GM12875 (cell line): Measurements from ENCODE around the gene ARHGAP31.
"Not testable (repeated sequence)": the region's sequence is repeated elsewhere in the genome, so short reads cannot be mapped to it uniquely, and the experiment has no call there.

Source experiments
- H3K4me3 ChIP-seq: one replicate; pipeline ENCODE4 v1.5.1; 2011; ENCODE audit warnings: low read depth, low read length, control low read depth
- CTCF ChIP-seq: IDR thresholded peaks from 2 replicates; pipeline ENCODE4 v1.5.1; 2011; ENCODE audit warnings: low read depth, mild to moderate bottlenecking, control low read depth, inconsistent platforms, low read length, moderate library complexity, borderline replicate concordance; ENCODE audit not compliant: insufficient read depth

The ARHGAP31 gene

DNA sequence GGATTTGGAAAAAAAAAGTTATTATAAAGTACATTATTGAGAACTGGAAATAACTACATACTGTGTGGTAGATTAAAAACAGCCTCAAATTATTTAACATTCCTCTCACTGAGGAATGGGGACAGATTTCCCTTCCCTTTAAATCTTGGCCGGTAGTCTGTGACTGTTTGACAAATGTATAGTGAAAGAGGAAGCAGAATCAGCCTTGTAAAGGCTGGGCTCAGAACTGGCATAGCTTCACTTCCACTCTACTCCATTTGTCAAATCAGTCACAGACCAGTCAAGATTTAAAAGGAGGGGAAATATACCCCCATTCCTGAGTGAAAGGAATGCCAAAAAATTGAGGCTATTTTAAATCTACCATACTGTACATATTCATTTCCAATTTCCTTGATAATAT is 35.3 kb upstream of the ARHGAP31 start:
- no peak overlapping the region for H3K4me3 ChIP-seq
- no peak for TF ChIP-seq CTCF

DNA sequence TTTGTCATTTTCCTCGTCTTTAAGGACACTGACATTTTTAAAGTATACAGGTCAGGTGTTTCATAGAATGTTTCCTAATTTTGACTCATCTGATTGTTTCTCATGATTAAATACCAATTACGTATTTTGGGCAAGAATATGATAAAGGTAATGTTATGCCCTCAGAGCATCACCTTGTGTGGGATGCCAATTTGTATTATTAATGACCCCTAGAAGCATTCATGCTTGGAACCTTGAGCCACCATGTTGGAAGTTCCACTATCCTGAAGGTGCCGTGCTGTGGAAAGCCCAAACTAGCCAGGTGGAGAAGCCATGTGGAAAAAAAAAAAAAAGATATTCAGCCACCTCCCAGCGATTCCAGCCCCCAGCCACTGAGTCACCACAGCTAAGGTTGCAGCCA is 34.4 kb upstream of the ARHGAP31 start:
- TF ChIP-seq CTCF = no peak

DNA sequence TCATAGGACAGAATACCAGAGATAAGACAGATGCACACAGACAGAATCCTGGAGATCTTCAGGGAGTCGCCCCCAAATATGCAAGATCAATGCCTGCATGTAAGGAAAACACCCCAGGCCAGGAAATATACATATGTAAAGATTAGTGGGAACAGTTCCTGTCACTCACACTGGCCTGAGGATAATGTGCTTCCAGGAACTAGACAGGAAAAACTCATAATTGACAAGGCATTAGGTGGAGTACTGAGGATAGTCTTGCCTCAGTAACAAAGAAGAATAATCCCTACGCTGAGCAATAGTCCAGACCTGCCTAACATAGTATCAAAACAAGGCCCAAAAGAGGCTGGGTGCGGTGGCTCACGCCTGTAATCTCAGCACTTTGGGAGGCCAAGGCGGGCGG is 33.1 kb upstream of the ARHGAP31 start:
- no peak overlapping the region for H3K4me3 ChIP-seq
- TF ChIP-seq CTCF = no peak

More for the DNA sequence above, 34.4 kb upstream of the ARHGAP31 start:
- H3K4me3 ChIP-seq = no peak overlapping the region

DNA sequence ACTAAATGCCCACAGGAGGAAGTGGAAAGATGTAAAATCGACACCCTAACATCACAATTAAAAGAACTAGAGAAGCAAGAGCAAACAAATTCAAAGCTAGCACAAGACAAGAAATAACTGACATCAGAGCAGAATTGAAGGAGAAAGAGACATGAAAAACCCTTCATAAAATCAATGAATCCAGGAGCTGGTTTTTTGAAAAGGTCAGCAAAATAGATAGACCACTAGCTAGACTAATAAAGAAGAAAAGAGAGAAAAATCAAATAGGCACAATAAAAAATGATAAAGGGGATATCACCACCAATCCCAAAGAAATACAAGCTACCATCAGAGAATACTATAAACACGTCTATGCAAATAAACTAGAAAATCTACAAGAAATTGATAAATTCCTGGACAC is 24.0 kb upstream of the ARHGAP31 start:
- H3K4me3 ChIP-seq = not testable (repeated sequence)

- no peak overlapping the region for H3K4me3 ChIP-seq
- TF ChIP-seq CTCF = no peak
These were observed 17.5 kb upstream of the ARHGAP31 start for GRCh38 chr3:119276680-119277079.

DNA sequence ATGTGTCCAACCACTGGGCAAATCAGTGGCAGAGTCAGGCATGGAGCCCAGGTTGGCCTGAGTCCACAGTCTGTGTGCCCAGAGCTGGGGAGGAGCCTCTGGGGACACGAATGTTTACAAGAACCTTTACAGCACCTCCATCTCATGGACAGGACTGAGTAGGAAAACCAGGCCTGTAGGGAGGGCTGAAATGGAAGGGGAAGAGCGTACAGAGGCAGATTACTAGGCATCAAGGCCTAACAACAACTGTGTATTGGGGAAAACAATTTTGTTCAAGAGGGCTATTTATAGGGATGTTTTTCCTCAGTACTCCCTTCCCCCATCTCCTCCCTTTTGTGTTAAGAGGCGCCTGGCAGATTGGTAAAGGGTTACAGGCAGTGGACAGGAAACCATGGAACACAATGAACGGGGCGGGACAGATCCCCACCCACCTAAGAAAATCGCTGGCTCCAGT is 15.1 kb upstream of the ARHGAP31 start:
- no peak overlapping the region for H3K4me3 ChIP-seq
- no peak for TF ChIP-seq CTCF

GRCh38 chr3:119279584-119280243 is 14.5 kb upstream of the ARHGAP31 start:
- H3K4me3 ChIP-seq = no peak overlapping the region
- TF ChIP-seq CTCF = no peak
